ENCODE data around the gene DELE1. TPM values are rescaled to one million over a fixed set of nuclear protein-coding genes. Genes with fewer than 3 reads are reported as not detected.

Gene DELE1
- total and polyA plus RNA-seq, 11 donors: 56.8 to 174 (median 95.0) TPM

- peaks cover 0 to 43% (median 13%) of the 10 kb centered on the region in 9 donors for H3K36me3 ChIP-seq
- ATAC-seq (peak in 3 of 4 donors; percentile 32 to 49 (median 41)), DNase-seq (peak in 3 of 5 donors; percentile 39 to 66 (median 64))
- no peaks in the 10 kb centered on the region for H3K27me3 ChIP-seq
- WGBS, 4 donors: 35 to 43% (median 40%) methylated on average over 16 to 25 of the region's 25 CpGs
- peaks cover 0 to 66% (median 41%) of the 10 kb centered on the region in 12 donors for H3K4me1 ChIP-seq
- H3K9me3 ChIP-seq: no peaks in the 10 kb centered on the region
- H3K27ac ChIP-seq: peak overlapping the region in 10 of 12 donors; percentile 0 to 62 (median 41)
- no peak for TF ChIP-seq POLR2A (IDR thresholded peaks at IDR 0.05)
- no peak for TF ChIP-seq CTCF (IDR thresholded peaks at IDR 0.05)
- H3K4me3 ChIP-seq: no peak overlapping the region
- intact Hi-C loops (cut with DNase I): no loop called here
These were observed 21.9 kb downstream of the DELE1 start for GRCh38 chr5:141945511-141946051.

- Histone ChIP-seq H3K4me1 (peaks cover 4 to 71% (median 36%) of the 10 kb centered on the region in 12 donors), H3K27ac (peak overlapping the region in 2 of 12 donors; percentile 32 to 55), H3K36me3 (peaks cover 0 to 47% (median 17%) of the 10 kb centered on the region in 9 donors), H3K27me3 (no peaks in the 10 kb centered on the region), H3K4me3 (no peak overlapping the region), H3K9me3 (no peaks in the 10 kb centered on the region)
- no peak for TF ChIP-seq POLR2A (IDR thresholded peaks at IDR 0.05)
- no peak for TF ChIP-seq CTCF (IDR thresholded peaks at IDR 0.05)
- DNase-seq (no peak), ATAC-seq (no peak)
- intact Hi-C loops (cut with DNase I): no loop called here
- 69 to 85% (median 76%) methylated on average over 4 of the region's 4 CpGs for WGBS, 4 donors
These were observed 23.6 kb downstream of the DELE1 start for GRCh38 chr5:141947316-141947715.

- H3K36me3 ChIP-seq: peaks cover 0 to 47% (median 17%) of the 10 kb centered on the region in 9 donors
- intact Hi-C loops (cut with DNase I): no loop called here
- 81 to 89% (median 87%) methylated on average over 2 of the region's 2 CpGs for WGBS, 4 donors
These were observed 25.1 kb downstream of the DELE1 start for GRCh38 chr5:141948812-141949211.

GRCh38 chr5:141949511-141949910 is 25.8 kb downstream of the DELE1 start:
- no peak for TF ChIP-seq CTCF (IDR thresholded peaks at IDR 0.05)
- TF ChIP-seq POLR2A (IDR thresholded peaks at IDR 0.05): no peak
- Histone ChIP-seq H3K4me1 (peaks cover 3 to 70% (median 34%) of the 10 kb centered on the region in 12 donors), H3K27ac (no peak overlapping the region), H3K9me3 (no peaks in the 10 kb centered on the region), H3K27me3 (no peaks in the 10 kb centered on the region), H3K4me3 (no peak overlapping the region), H3K36me3 (peaks cover 0 to 47% (median 17%) of the 10 kb centered on the region in 9 donors)
- ATAC-seq (no peak), DNase-seq (no peak)
- 81 to 90% (median 85%) methylated on average over 2 of the region's 2 CpGs for WGBS, 4 donors
- intact Hi-C loops (cut with DNase I): no loop called here

More at GRCh38 chr5:141948812-141949211, 25.1 kb downstream of the DELE1 start:
- H3K27me3 ChIP-seq: no peaks in the 10 kb centered on the region
- TF ChIP-seq POLR2A (IDR thresholded peaks at IDR 0.05) (no peak), CTCF (IDR thresholded peaks at IDR 0.05) (no peak)
- H3K9me3 ChIP-seq: no peaks in the 10 kb centered on the region
- H3K27ac ChIP-seq: no peak overlapping the region
- ATAC-seq (no peak), DNase-seq (no peak)
- H3K4me1 ChIP-seq: peaks cover 3 to 72% (median 34%) of the 10 kb centered on the region in 12 donors
- H3K4me3 ChIP-seq: no peak overlapping the region

Data from heart left ventricle (tissue), 16 donors.